ENCODE measurements around the gene NFAM1. TPM values are rescaled to one million over a fixed set of nuclear protein-coding genes. Genes with fewer than 3 reads are reported as not detected.

Gene NFAM1
- total and polyA plus RNA-seq, 2 experiments from 2014 or later, result 0.11 to 0.49 TPM

- Histone ChIP-seq H3K36me3 (ENCODE audit: insufficient read depth) (no peaks in the 10 kb centered on the region), H3K4me3 (peak overlapping the region; percentile 54; the same call in 1 of the 2 replicates), H3K4me2 (no peak overlapping the region), H3K9me2 (ENCODE audit: insufficient read depth) (no peaks in the 10 kb centered on the region), H3K79me2 (replicated peaks; ENCODE audit: insufficient read depth) (peaks cover 3% of the 10 kb centered on the region), H3K27me3 (ENCODE audit: insufficient read depth) (peaks cover 17% of the 10 kb centered on the region), H4K20me1 (replicated peaks; ENCODE audit: insufficient read depth) (no peaks in the 10 kb centered on the region), H3F3A (replicated peaks; ENCODE audit: low read depth) (peaks cover 9% of the 10 kb centered on the region; the same call in 1 of the 2 replicates), H2AFZ (no peak overlapping the region), H3K27ac (ENCODE audit: low read depth) (no peak overlapping the region), H3K4me1 (ENCODE audit: insufficient read depth) (peaks cover 27% of the 10 kb centered on the region)
- Mint-ChIP-seq H3K9me3 (no peaks in the 10 kb centered on the region; the same call in 2 of the 3 replicates), H3K4me3 (no peak overlapping the region), H3K27ac (no peak overlapping the region), H3K36me3 (ENCODE audit: low read depth) (no peaks in the 10 kb centered on the region), H3K4me1 (peaks cover 30% of the 10 kb centered on the region), H3K27me3 (ENCODE audit: insufficient read depth, low read depth, poor library complexity) (peaks cover 37% of the 10 kb centered on the region)
- DNase-seq (ENCODE audit: low spot score) (peak; percentile 76), ATAC-seq (no peak)
- TF ChIP-seq ZNF462 (CRISPR knock-in tag; IDR thresholded peaks at IDR 0.05) (no peak), ZNF331 (CRISPR knock-in tag; IDR thresholded peaks at IDR 0.05; ENCODE audit: low read depth) (no peak), NANOG (IDR thresholded peaks at IDR 0.05; ENCODE audit: borderline replicate concordance) (no peak), REST (IDR thresholded peaks at IDR 0.05; ENCODE audit: unreplicated experiment) (no peak)
These were observed 88.6 kb downstream of the NFAM1 start for GRCh38 chr22:42343531-42344081.

All from GM23338 (cell line).